ENCODE measurements around the gene SOX6. TPM values are rescaled to one million over a fixed set of nuclear protein-coding genes. Genes with fewer than 3 reads are reported as not detected.

SOX6 gene
- total RNA-seq, 4 donors from 2014 or later, result 1.6 to 22.7 (median 6.9) TPM

DNA sequence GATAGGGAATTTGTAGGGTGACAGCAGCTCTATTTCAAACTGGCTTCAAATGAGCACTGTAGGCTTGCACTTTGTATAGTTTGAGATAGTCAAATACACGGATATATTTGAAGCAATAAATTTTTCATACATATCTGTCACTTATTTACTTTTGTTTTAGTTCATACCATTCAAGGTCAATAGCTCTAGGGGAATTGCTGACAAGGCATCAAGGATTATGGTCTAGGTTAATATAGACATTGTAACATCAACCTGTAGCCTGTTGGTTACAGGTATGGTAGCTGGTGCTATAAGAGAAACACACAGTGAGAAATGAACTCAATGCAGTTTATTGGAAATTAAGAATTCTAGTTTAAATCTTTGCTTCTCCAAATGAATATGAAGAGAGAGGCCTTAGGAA, 267.6 kb downstream of the SOX6 start:
- no peaks in the 10 kb centered on the region for H3K4me1 ChIP-seq
- TF ChIP-seq POLR2A (IDR thresholded peaks at IDR 0.05) (no peak), EP300 (IDR thresholded peaks at IDR 0.05; ENCODE audit: low read depth) (no peak), POLR2AphosphoS5 (IDR thresholded peaks at IDR 0.05) (no peak)
- TF ChIP-seq, protein P1, sequence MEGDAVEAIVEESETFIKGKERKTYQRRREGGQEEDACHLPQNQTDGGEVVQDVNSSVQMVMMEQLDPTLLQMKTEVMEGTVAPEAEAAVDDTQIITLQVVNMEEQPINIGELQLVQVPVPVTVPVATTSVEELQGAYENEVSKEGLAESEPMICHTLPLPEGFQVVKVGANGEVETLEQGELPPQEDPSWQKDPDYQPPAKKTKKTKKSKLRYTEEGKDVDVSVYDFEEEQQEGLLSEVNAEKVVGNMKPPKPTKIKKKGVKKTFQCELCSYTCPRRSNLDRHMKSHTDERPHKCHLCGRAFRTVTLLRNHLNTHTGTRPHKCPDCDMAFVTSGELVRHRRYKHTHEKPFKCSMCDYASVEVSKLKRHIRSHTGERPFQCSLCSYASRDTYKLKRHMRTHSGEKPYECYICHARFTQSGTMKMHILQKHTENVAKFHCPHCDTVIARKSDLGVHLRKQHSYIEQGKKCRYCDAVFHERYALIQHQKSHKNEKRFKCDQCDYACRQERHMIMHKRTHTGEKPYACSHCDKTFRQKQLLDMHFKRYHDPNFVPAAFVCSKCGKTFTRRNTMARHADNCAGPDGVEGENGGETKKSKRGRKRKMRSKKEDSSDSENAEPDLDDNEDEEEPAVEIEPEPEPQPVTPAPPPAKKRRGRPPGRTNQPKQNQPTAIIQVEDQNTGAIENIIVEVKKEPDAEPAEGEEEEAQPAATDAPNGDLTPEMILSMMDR (IDR thresholded peaks at IDR 0.05), result no peak
- no peak overlapping the region for H3K4me3 ChIP-seq
- H3K27ac ChIP-seq, result no peak overlapping the region
- no peaks in the 10 kb centered on the region for H3K9me3 ChIP-seq
- H3K36me3 ChIP-seq, result no peaks in the 10 kb centered on the region
- in situ Hi-C loops (cut with MboI; ENCODE audit: low pct_ligation_motif_present in 1 of 4, low pct_unique_long_range_greater_than_20kb in 1 of 4, low sequenced_read_pairs in 3 of 4), result no loop called here
- 31 to 33% methylated on average over 1 of the region's 1 CpG for WGBS, 2 donors (ENCODE audit: low coverage in 1 of 2)
- intact Hi-C loops (cut with DNase I; ENCODE audit: low total_unique reads), result no loop called here
- DNase-seq, result no peak
- no peaks in the 10 kb centered on the region for H3K27me3 ChIP-seq

GRCh38 chr11:16087886-16088285, 268.5 kb downstream of the SOX6 start:
- intact Hi-C loops (cut with DNase I; ENCODE audit: low total_unique reads), result no loop called here
- Histone ChIP-seq H3K27me3 (no peaks in the 10 kb centered on the region), H3K9me3 (no peaks in the 10 kb centered on the region), H3K4me3 (no peak overlapping the region), H3K4me1 (peaks cover 0 to 2% (median 0%) of the 10 kb centered on the region in 4 donors), H3K27ac (no peak overlapping the region), H3K36me3 (no peaks in the 10 kb centered on the region)
- in situ Hi-C loops (cut with MboI; ENCODE audit: low pct_ligation_motif_present in 1 of 4, low pct_unique_long_range_greater_than_20kb in 1 of 4, low sequenced_read_pairs in 3 of 4), result no loop called here
- 81 to 89% methylated on average over 2 of the region's 2 CpGs for WGBS, 2 donors (ENCODE audit: low coverage in 1 of 2)
- no peak for DNase-seq
- TF ChIP-seq POLR2A (IDR thresholded peaks at IDR 0.05) (no peak), POLR2AphosphoS5 (IDR thresholded peaks at IDR 0.05) (no peak), EP300 (IDR thresholded peaks at IDR 0.05; ENCODE audit: low read depth) (no peak)

DNA sequence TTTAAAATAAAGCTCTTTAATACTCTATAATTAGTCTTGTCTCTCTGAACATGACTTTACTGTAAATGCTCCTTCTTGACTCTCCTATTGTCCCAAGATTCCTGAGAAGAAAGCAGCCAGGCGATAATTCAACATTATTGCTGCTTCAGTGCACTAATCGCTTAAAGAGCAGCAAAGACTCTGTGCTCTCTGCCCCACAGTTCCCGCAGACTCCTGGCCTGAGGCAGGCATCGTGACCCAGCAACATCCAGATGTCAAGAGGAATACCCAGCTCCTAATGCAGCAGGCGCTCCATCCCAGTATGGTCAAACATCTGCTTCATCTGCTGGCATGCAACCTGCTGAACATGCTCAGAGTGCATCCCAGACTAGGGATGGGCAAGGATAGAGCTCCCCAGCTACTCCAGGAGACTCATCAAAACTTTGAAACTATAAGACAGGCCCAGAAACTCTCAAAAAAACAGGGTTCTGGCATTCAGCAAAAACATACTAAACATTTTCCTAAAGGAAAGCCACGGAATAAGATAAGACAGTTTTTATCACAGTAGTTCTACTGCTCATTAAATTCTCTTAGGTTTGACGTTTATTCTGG, 270.0 kb downstream of the SOX6 start:
- Histone ChIP-seq H3K27ac (no peak overlapping the region), H3K4me3 (no peak overlapping the region), H3K36me3 (no peaks in the 10 kb centered on the region), H3K9me3 (no peaks in the 10 kb centered on the region), H3K27me3 (no peaks in the 10 kb centered on the region), H3K4me1 (peaks cover 0 to 9% (median 4%) of the 10 kb centered on the region in 4 donors)
- intact Hi-C loops (cut with DNase I; ENCODE audit: low total_unique reads), result no loop called here
- in situ Hi-C loops (cut with MboI; ENCODE audit: low pct_ligation_motif_present in 1 of 4, low pct_unique_long_range_greater_than_20kb in 1 of 4, low sequenced_read_pairs in 3 of 4), result no loop called here
- WGBS, 2 donors (ENCODE audit: low coverage in 1 of 2), result 81 to 85% methylated on average over 3 to 7 of the region's 7 CpGs
- TF ChIP-seq EP300 (IDR thresholded peaks at IDR 0.05; ENCODE audit: low read depth) (no peak), POLR2A (IDR thresholded peaks at IDR 0.05) (no peak), POLR2AphosphoS5 (IDR thresholded peaks at IDR 0.05) (no peak)
- TF ChIP-seq, protein P1 (IDR thresholded peaks at IDR 0.05), result no peak
- DNase-seq, result no peak

DNA sequence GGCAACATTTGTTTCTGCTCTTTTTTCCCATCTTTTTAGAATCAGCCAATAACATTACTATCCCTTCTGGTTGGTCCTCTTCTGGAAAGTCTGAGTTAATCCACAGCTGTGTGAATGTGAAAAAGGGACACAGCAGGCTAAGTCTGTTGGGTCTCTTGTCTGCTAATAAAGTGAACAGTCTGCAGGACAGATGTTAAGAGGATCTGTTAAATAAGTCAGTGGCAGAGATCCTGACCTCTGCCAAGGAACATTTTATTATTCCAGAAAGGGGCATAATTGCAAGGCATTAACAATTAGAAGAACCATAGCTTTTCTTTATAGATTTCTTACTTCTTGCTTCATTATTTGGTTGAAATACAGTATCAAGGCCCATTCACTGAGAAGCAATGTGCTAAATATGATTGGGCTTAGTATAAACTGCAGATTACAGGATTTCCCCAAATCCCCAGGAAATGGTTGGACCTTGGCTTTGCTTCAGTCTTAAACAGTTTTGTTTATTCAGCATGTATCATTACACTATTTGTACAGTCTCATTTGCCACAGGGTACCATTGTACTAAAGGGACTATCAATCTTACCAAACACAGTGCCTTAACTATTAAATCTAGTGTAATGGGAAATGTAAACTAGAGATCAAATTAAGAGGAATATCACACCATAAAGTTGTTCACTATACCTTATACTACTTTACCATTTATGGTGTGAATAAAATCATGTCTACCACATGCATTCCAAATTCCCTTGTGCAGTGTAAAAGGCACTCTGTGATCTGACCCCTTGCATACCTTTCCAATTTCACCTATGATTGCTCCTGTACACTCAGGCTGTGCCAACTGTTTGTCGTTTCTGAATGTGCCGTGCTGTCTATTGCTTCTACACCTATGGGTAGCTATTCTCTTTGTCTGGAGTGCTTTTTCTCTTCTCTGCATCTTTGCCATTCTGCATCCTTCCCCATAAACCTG, 274.0 kb downstream of the SOX6 start:
- DNase-seq, result no peak
- WGBS, 2 donors (ENCODE audit: low coverage in 1 of 2), result 54 to 55% methylated on average over 2 of the region's 2 CpGs
- Histone ChIP-seq H3K4me1 (peaks cover 0 to 9% (median 4%) of the 10 kb centered on the region in 4 donors), H3K36me3 (no peaks in the 10 kb centered on the region), H3K9me3 (no peaks in the 10 kb centered on the region), H3K27me3 (no peaks in the 10 kb centered on the region), H3K27ac (no peak overlapping the region), H3K4me3 (no peak overlapping the region)
- intact Hi-C loops (cut with DNase I; ENCODE audit: low total_unique reads), result no loop called here
- in situ Hi-C loops (cut with MboI; ENCODE audit: low pct_ligation_motif_present in 1 of 4, low pct_unique_long_range_greater_than_20kb in 1 of 4, low sequenced_read_pairs in 3 of 4), result no loop called here
- TF ChIP-seq POLR2A (IDR thresholded peaks at IDR 0.05) (no peak), EP300 (IDR thresholded peaks at IDR 0.05; ENCODE audit: low read depth) (no peak), POLR2AphosphoS5 (IDR thresholded peaks at IDR 0.05) (no peak)
- TF ChIP-seq, protein P1 (IDR thresholded peaks at IDR 0.05), result no peak
